ENCODE measurements around the gene SERPINA4.

DNA sequence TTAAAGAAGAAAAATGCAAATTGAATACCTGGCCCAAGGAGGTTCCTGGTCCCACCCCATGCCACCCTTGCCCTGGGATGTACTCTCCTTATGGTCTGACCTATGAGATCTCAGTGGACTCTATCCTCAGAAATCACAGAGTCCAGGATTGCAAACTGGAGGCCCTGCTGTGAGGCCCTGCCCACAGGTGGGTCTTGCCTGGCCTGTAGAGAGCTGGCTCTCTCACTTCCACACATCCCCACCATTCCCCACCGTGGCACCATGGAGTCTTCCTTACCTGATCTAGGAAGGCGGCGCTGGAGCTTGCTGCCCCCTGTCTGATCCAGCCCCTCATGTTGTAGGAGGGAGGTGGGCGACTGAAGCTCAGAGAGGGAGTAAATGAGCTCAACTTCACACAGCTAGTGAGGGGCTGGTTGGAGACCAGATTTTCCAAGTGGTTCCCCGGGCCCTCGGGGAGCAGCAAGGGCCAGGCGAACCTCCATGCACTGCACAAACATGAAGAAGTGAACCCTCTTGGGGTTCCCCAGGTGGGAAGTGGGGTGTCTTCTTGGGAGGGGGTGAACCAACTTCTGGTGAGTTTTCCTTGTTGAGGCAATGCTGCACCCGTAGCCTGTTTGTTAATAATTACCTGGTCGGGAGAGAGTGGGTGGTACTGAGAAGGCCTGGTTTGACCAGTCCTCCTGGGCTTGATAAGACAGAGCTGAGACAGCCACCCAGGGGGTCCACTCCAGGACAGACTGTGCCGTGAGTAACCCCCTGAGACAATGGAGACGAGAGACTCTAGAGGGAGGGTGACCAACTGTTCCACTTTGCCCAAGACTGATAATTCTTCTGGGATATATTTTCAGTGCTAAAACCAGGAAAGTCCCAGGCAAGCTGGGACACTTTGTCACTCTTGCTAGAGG is at the start of gene SERPINA4:
- TF ChIP-seq, protein P1, sequence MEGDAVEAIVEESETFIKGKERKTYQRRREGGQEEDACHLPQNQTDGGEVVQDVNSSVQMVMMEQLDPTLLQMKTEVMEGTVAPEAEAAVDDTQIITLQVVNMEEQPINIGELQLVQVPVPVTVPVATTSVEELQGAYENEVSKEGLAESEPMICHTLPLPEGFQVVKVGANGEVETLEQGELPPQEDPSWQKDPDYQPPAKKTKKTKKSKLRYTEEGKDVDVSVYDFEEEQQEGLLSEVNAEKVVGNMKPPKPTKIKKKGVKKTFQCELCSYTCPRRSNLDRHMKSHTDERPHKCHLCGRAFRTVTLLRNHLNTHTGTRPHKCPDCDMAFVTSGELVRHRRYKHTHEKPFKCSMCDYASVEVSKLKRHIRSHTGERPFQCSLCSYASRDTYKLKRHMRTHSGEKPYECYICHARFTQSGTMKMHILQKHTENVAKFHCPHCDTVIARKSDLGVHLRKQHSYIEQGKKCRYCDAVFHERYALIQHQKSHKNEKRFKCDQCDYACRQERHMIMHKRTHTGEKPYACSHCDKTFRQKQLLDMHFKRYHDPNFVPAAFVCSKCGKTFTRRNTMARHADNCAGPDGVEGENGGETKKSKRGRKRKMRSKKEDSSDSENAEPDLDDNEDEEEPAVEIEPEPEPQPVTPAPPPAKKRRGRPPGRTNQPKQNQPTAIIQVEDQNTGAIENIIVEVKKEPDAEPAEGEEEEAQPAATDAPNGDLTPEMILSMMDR (conservative IDR thresholded peaks at IDR 0.05; ENCODE audit: low read length), result no peak
- no peak for TF ChIP-seq EZH2phosphoT487 (IDR thresholded peaks at IDR 0.05; ENCODE audit: borderline replicate concordance)

Measured in Loucy (cell line).